Caco-2 (cell line): Measurements from ENCODE around the gene HCST. TPM values are rescaled to one million over a fixed set of nuclear protein-coding genes. Genes with fewer than 3 reads are reported as not detected.

ENCODE experiments used
- BruUV-seq: library from RNA; stranded (reverse); fragments of 400-500 nt; replicated peaks from 2 replicates; lab custom pipeline; 2021; lab: Mats Ljungman, UMichigan
- CTCF ChIA-PET: fragments of 300-600 bp; sonication (Branson Sonifier 250); formaldehyde crosslinking; loops from one replicate; lab custom pipeline; 2022; ENCODE audit warnings: antibody characterized with exemption; lab: Charles Lee
- POLR2A ChIA-PET: fragments of 300-600 bp; sonication (Branson Sonifier 250); formaldehyde crosslinking; loops from one replicate; lab custom pipeline; 2022; ENCODE audit warnings: antibody characterized with exemption; lab: Charles Lee
- DNase-seq, 2 experiments: peaks; one replicate each; pipeline versions ENCODE4 v3.0.0 to v3.0.0-alpha.2; 2020 to 2022
- H3K27me3 ChIP-seq: replicated peaks from 2 replicates; pipeline ENCODE4 v1.6.0; 2011; ENCODE audit warnings: low read length; ENCODE audit not compliant: control insufficient read depth, insufficient read depth
- H3K36me3 ChIP-seq: 2 replicates; pipeline ENCODE4 v1.5.1; 2011; ENCODE audit warnings: low read length; ENCODE audit not compliant: control insufficient read depth, insufficient read depth
- H3K4me1 ChIP-seq: fragments of 250-450 bp; sonication (Bioruptor Pico); 2 replicates; pipeline ENCODE4 v1.5.1; 2020; ENCODE audit warnings: mild to moderate bottlenecking
- H3K4me3 ChIP-seq: 2 replicates; pipeline ENCODE4 v1.5.1; 2011; ENCODE audit warnings: low read depth, mild to moderate bottlenecking, control low read depth, low read length
- H3K9me3 ChIP-seq: fragments of 250-450 bp; sonication (Bioruptor Pico); 2 replicates; pipeline ENCODE4 v1.5.1; 2020; ENCODE audit warnings: mild to moderate bottlenecking, moderate library complexity
- H3K27ac Mint-ChIP-seq: one replicate; pipeline ENCODE4 v1.8.0; 2022; ENCODE audit warnings: mixed read lengths; ENCODE audit not compliant: unreplicated experiment
- H3K27me3 Mint-ChIP-seq: one replicate; pipeline ENCODE4 v1.8.0; 2022; ENCODE audit warnings: mixed read lengths; ENCODE audit not compliant: insufficient read depth, unreplicated experiment
- H3K36me3 Mint-ChIP-seq: one replicate; pipeline ENCODE4 v1.8.0; 2022; ENCODE audit warnings: mild to moderate bottlenecking, mixed read lengths; ENCODE audit not compliant: insufficient read depth, unreplicated experiment
- H3K4me1 Mint-ChIP-seq: one replicate; pipeline ENCODE4 v1.8.0; 2022; ENCODE audit warnings: low read depth, mixed read lengths; ENCODE audit not compliant: unreplicated experiment
- H3K4me3 Mint-ChIP-seq: one replicate; pipeline ENCODE4 v1.8.0; 2022; ENCODE audit warnings: mild to moderate bottlenecking, moderate library complexity, mixed read lengths; ENCODE audit not compliant: unreplicated experiment
- H3K9me3 Mint-ChIP-seq: one replicate; pipeline ENCODE4 v1.8.0; 2022; ENCODE audit warnings: mixed read lengths; ENCODE audit not compliant: unreplicated experiment
- CTCF ChIP-seq, 2 experiments: fragments of 200-600 bp in 1 of 2; IDR thresholded peaks; 1 replicate in 1 of 2; 2 replicates in 1 of 2; pipeline versions ENCODE4 v1.5.1 to v1.8.0; 2011 to 2022; ENCODE audit warnings: antibody characterized with exemption in 1 of 2, control low read depth in 1 of 2, inconsistent platforms in 1 of 2, low read depth in 1 of 2, low read length in 1 of 2, mild to moderate bottlenecking in 1 of 2, moderate library complexity in 1 of 2; ENCODE audit not compliant: insufficient read depth in 1 of 2, severe bottlenecking in 1 of 2, unreplicated experiment in 1 of 2
- intact Hi-C: fragments of 100-400 bp; cut with micrococcal nuclease; formaldehyde crosslinking; loops from one replicate; pipeline ENCODE4 v1.10.0; 2022; ENCODE audit not compliant: unreplicated experiment
- total RNA-seq: library from RNA; stranded (reverse); gene quantifications from 2 replicates; pipeline ENCODE4 v1.2.3, GENCODE V29; 2022

Gene HCST
- total RNA-seq, 1 experiment from 2014 or later = not detected

GRCh38 chr19:35925501-35925900 lies 23.2 kb downstream of the HCST start:
- Mint-ChIP-seq H3K4me3 (no peak overlapping the region), H3K4me1 (no peaks in the 10 kb centered on the region), H3K36me3 (no peaks in the 10 kb centered on the region), H3K27ac (no peak overlapping the region), H3K27me3 (peaks cover 5% of the 10 kb centered on the region), H3K9me3 (peaks cover 25% of the 10 kb centered on the region)
- no TSS peak for BruUV-seq
- Histone ChIP-seq H3K36me3 (no peaks in the 10 kb centered on the region), H3K9me3 (peaks cover 6% of the 10 kb centered on the region; the same call in 1 of the 2 replicates), H3K27me3 (no peaks in the 10 kb centered on the region), H3K4me3 (no peak overlapping the region), H3K4me1 (no peaks in the 10 kb centered on the region)
- ChIA-PET CTCF (no interaction called here), POLR2A (no interaction called here)
- no peak for TF ChIP-seq CTCF (IDR thresholded peaks at IDR 0.05; ENCODE audit: insufficient read depth in 1 of 2, low read depth in 1 of 2, low read length in 1 of 2, severe bottlenecking in 1 of 2, unreplicated experiment in 1 of 2)
- no peak for DNase-seq
- intact Hi-C loops = no loop called here

- Mint-ChIP-seq H3K9me3 (peaks cover 25% of the 10 kb centered on the region), H3K4me1 (peaks cover 7% of the 10 kb centered on the region), H3K36me3 (peaks cover 6% of the 10 kb centered on the region), H3K27me3 (peaks cover 5% of the 10 kb centered on the region), H3K27ac (no peak overlapping the region), H3K4me3 (no peak overlapping the region)
- no peak for DNase-seq
- BruUV-seq = no TSS peak
- Histone ChIP-seq H3K9me3 (peaks cover 6% of the 10 kb centered on the region; the same call in 1 of the 2 replicates), H3K36me3 (no peaks in the 10 kb centered on the region), H3K4me3 (no peak overlapping the region), H3K4me1 (peaks cover 4% of the 10 kb centered on the region; the same call in 1 of the 2 replicates), H3K27me3 (no peaks in the 10 kb centered on the region)
- ChIA-PET POLR2A (no interaction called here), CTCF (no interaction called here)
- no peak for TF ChIP-seq CTCF (IDR thresholded peaks at IDR 0.05; ENCODE audit: insufficient read depth in 1 of 2, low read depth in 1 of 2, low read length in 1 of 2, severe bottlenecking in 1 of 2, unreplicated experiment in 1 of 2)
- intact Hi-C loops = no loop called here
Observed at GRCh38 chr19:35928507-35928906, 26.2 kb downstream of the HCST start.

- Histone ChIP-seq H3K4me3 (no peak overlapping the region), H3K36me3 (no peaks in the 10 kb centered on the region), H3K27me3 (no peaks in the 10 kb centered on the region), H3K9me3 (peaks cover 6% of the 10 kb centered on the region; the same call in 1 of the 2 replicates), H3K4me1 (peaks cover 4% of the 10 kb centered on the region; the same call in 1 of the 2 replicates)
- BruUV-seq = no TSS peak
- Mint-ChIP-seq H3K4me3 (no peak overlapping the region), H3K4me1 (peaks cover 7% of the 10 kb centered on the region), H3K9me3 (peaks cover 22% of the 10 kb centered on the region), H3K36me3 (peaks cover 6% of the 10 kb centered on the region), H3K27ac (no peak overlapping the region), H3K27me3 (peaks cover 5% of the 10 kb centered on the region)
- POLR2A ChIA-PET = no interaction called here
- CTCF ChIA-PET = no interaction called here
- DNase-seq = no peak
- no peak for TF ChIP-seq CTCF (IDR thresholded peaks at IDR 0.05; ENCODE audit: insufficient read depth in 1 of 2, low read depth in 1 of 2, low read length in 1 of 2, severe bottlenecking in 1 of 2, unreplicated experiment in 1 of 2)
- intact Hi-C loops = no loop called here
Observed at GRCh38 chr19:35929876-35930275, 27.5 kb downstream of the HCST start.
